ENCODE measurements around the gene SPON2. TPM values are rescaled to one million over a fixed set of nuclear protein-coding genes. Genes with fewer than 3 reads are reported as not detected.

The SPON2 gene
- total RNA-seq, 2 donors from 2014 or later = 22.0 to 22.4 TPM

GRCh38 chr4:1213336-1213995, 41.1 kb upstream of the SPON2 start:
- H3K4me3 ChIP-seq = no peak overlapping the region
- no peaks in the 10 kb centered on the region for H3K9me3 ChIP-seq
- intact Hi-C loops (cut with DNase I) = no loop called here
- H3K27me3 ChIP-seq = no peaks in the 10 kb centered on the region
- no peak overlapping the region for H3K27ac ChIP-seq
- H3K4me1 ChIP-seq = peaks cover 19% of the 10 kb centered on the region
- no peak for TF ChIP-seq CTCF (IDR thresholded peaks at IDR 0.05)
- DNase-seq = no peak
- H3K36me3 ChIP-seq = peaks cover 20% of the 10 kb centered on the region
- H3K9ac ChIP-seq (ENCODE audit: low read depth in 2 of 2, low read length in 2 of 2) = no peak overlapping the region

GRCh38 chr4:1212546-1213335, 40.4 kb upstream of the SPON2 start:
- DNase-seq = no peak
- Histone ChIP-seq H3K9me3 (no peaks in the 10 kb centered on the region), H3K27ac (no peak overlapping the region), H3K4me3 (no peak overlapping the region), H3K27me3 (no peaks in the 10 kb centered on the region), H3K9ac (ENCODE audit: low read depth in 2 of 2, low read length in 2 of 2) (no peak overlapping the region), H3K36me3 (peaks cover 20% of the 10 kb centered on the region), H3K4me1 (peaks cover 25% of the 10 kb centered on the region)
- intact Hi-C loops (cut with DNase I) = no loop called here
- no peak for TF ChIP-seq CTCF (IDR thresholded peaks at IDR 0.05)

GRCh38 chr4:1211891-1212545, 39.6 kb upstream of the SPON2 start:
- intact Hi-C loops (cut with DNase I) = no loop called here
- no peak overlapping the region for H3K4me3 ChIP-seq
- no peaks in the 10 kb centered on the region for H3K27me3 ChIP-seq
- no peaks in the 10 kb centered on the region for H3K9me3 ChIP-seq
- no peak overlapping the region for H3K27ac ChIP-seq
- no peak for DNase-seq
- peaks cover 20% of the 10 kb centered on the region for H3K36me3 ChIP-seq
- peaks cover 31% of the 10 kb centered on the region for H3K4me1 ChIP-seq
- no peak for TF ChIP-seq CTCF (IDR thresholded peaks at IDR 0.05)
- H3K9ac ChIP-seq (ENCODE audit: low read depth in 2 of 2, low read length in 2 of 2) = no peak overlapping the region

GRCh38 chr4:1211371-1211770, 39.0 kb upstream of the SPON2 start:
- no peak for DNase-seq
- peaks cover 20% of the 10 kb centered on the region for H3K36me3 ChIP-seq
- peaks cover 31% of the 10 kb centered on the region for H3K4me1 ChIP-seq
- TF ChIP-seq CTCF (IDR thresholded peaks at IDR 0.05) = no peak
- no peak overlapping the region for H3K9ac ChIP-seq (ENCODE audit: low read depth in 2 of 2, low read length in 2 of 2)
- no peak overlapping the region for H3K27ac ChIP-seq
- H3K4me3 ChIP-seq = no peak overlapping the region
- no peaks in the 10 kb centered on the region for H3K9me3 ChIP-seq
- intact Hi-C loops (cut with DNase I) = no loop called here
- H3K27me3 ChIP-seq = no peaks in the 10 kb centered on the region

GRCh38 chr4:1210971-1211370, 38.6 kb upstream of the SPON2 start:
- H3K4me3 ChIP-seq = no peak overlapping the region
- intact Hi-C loops (cut with DNase I) = no loop called here
- no peak for TF ChIP-seq CTCF (IDR thresholded peaks at IDR 0.05)
- H3K9me3 ChIP-seq = no peaks in the 10 kb centered on the region
- no peak overlapping the region for H3K27ac ChIP-seq
- H3K36me3 ChIP-seq = peaks cover 20% of the 10 kb centered on the region
- no peak overlapping the region for H3K9ac ChIP-seq (ENCODE audit: low read depth in 2 of 2, low read length in 2 of 2)
- peaks cover 31% of the 10 kb centered on the region for H3K4me1 ChIP-seq
- DNase-seq = no peak
- H3K27me3 ChIP-seq = no peaks in the 10 kb centered on the region

Data from colonic mucosa (tissue), 4 donors.